ENCODE measurements around the gene DIP2C.

- TF ChIP-seq POLR2AphosphoS5 (IDR thresholded peaks at IDR 0.05; ENCODE audit: insufficient read depth in 1 of 2, low read depth in 1 of 2) (no peak), POLR2A (IDR thresholded peaks at IDR 0.05) (no peak)
- TF ChIP-seq, protein P1, sequence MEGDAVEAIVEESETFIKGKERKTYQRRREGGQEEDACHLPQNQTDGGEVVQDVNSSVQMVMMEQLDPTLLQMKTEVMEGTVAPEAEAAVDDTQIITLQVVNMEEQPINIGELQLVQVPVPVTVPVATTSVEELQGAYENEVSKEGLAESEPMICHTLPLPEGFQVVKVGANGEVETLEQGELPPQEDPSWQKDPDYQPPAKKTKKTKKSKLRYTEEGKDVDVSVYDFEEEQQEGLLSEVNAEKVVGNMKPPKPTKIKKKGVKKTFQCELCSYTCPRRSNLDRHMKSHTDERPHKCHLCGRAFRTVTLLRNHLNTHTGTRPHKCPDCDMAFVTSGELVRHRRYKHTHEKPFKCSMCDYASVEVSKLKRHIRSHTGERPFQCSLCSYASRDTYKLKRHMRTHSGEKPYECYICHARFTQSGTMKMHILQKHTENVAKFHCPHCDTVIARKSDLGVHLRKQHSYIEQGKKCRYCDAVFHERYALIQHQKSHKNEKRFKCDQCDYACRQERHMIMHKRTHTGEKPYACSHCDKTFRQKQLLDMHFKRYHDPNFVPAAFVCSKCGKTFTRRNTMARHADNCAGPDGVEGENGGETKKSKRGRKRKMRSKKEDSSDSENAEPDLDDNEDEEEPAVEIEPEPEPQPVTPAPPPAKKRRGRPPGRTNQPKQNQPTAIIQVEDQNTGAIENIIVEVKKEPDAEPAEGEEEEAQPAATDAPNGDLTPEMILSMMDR (IDR thresholded peaks at IDR 0.05), result no peak
These were observed 147.6 kb downstream of the DIP2C start for GRCh38 chr10:541750-542371.
